Measurements from ENCODE around the gene IL21.
"Not testable (repeated sequence)": the region's sequence is repeated elsewhere in the genome, so short reads cannot be mapped to it uniquely, and the experiment has no call there.

IL21 gene

GRCh38 chr4:122577808-122578781 is 42.8 kb downstream of the IL21 start:
- DNase-seq (ENCODE audit: low read depth), result peak; percentile 37

GRCh38 chr4:122577189-122577553 is 43.7 kb downstream of the IL21 start:
- DNase-seq (ENCODE audit: low read depth), result no peak

- DNase-seq (ENCODE audit: low read depth), result peak; percentile 52
Measured at GRCh38 chr4:122576261-122577188, 44.3 kb downstream of the IL21 start.

- not testable (repeated sequence) for DNase-seq (ENCODE audit: low read depth)
Measured at GRCh38 chr4:122574347-122574746, 46.5 kb downstream of the IL21 start.

- DNase-seq (ENCODE audit: low read depth), result no peak
Measured at GRCh38 chr4:122562449-122562848, 58.4 kb downstream of the IL21 start.
